NCI-H2029 treated with DMSO at 0.1 percent for 48 hours (cell line): ENCODE results near the gene ARID1B.

ENCODE experiments used
- DNase-seq: peaks from one replicate; lab custom pipeline; 2025; lab: John Stamatoyannopoulos, UW

Gene ARID1B

GRCh38 chr6:157213426-157213825 lies 436.2 kb downstream of the ARID1B start:
- no peak for DNase-seq

- DNase-seq = no peak
These were observed 436.9 kb downstream of the ARID1B start for GRCh38 chr6:157213907-157214565.

- DNase-seq = no peak
These were observed 438.5 kb downstream of the ARID1B start for GRCh38 chr6:157215717-157216116.

DNA sequence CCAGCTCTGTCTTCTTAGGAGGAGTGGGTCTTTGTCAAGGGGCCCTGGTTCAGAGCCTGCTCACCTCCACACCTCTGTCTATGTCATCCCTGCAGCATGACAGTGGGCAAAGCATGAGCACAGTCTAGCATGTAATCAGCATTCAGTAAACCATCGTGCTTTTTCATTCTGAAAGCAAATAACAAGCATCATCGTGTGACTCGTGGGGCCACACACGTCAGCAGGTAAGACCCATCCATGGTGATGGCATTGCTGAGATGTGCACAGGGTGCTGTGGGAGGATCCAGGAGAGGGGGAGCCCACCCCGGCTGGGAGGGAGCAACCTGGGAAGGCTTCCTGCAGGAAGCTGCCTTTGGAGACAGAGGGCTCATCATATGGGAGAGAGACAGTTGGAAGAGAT lies 439.4 kb downstream of the ARID1B start:
- DNase-seq = no peak

DNA sequence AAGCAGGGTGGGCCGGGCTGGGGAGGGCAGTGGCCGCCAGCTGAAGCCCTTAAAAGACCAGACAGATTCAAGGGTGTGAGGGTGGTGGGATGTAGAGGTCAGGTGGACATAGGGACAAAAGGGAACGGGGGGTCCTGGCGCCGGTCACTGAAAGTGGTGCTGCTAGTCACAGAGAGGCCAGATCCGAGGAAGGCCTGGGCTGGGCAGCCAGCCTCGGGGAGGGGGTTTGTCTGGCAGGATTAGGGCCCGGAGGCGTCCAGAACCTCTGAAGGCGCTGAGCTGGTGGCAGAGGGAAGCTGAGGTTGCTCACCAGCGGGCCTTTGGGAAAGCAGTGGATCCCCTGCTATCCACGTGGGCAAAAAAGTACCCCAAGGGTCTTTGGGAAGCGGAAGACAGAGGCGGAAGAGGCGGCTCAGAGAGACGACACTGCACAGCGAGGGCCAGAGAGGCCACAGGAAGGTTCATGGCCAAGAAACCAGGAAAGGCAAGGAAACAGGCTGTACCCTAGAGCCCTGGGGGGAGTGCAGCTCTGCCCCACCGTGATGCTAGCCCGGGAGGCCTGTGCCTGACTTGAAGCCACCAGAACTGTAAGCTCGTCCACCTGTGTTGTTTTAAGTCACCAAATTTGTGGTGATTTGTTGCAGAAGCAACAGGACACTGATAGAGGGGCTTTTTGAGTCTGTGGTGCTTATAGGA lies 440.2 kb downstream of the ARID1B start:
- DNase-seq = no peak

- no peak for DNase-seq
These were observed 440.8 kb downstream of the ARID1B start for GRCh38 chr6:157217894-157218370.

DNA sequence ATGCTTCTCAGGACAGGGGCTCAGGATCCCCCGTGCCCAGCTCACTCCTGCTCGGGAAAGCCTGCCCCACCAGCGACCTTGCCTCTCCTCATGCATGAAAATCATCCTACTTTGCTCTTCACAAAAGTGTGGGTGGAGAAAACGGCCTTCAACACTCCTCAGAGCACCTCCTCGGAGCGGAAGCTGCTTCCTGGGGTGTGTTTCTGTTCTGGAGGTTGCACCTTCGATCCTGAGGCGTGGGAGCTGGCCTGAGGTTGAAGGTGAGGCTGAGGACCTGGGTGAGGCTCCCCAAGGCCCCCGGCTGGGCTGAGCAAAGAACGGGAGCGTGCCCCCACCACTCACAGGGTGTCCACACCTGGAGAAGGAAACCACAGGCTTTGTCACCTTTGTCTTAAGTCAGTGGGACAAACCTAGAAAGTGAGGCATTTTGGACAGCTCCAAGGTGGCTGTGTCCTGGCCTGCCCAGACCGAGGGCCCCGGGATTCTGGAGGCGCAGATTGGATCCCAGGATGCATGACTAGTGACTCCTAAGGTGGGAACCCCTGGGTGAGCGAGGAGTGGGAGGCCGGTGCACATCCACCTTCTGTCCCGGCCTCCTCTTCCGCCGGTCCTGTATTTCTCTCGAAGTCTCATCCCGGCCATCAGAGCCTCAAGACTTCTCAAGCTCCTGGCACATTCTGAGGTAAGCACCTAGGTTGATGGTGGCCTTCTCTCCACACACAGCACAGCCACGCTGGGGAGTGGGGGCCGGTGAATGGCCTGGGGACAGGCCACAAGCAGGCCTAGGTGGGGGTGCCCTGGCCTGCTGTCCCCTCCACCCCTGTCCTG lies 441.4 kb downstream of the ARID1B start:
- DNase-seq = no peak

DNA sequence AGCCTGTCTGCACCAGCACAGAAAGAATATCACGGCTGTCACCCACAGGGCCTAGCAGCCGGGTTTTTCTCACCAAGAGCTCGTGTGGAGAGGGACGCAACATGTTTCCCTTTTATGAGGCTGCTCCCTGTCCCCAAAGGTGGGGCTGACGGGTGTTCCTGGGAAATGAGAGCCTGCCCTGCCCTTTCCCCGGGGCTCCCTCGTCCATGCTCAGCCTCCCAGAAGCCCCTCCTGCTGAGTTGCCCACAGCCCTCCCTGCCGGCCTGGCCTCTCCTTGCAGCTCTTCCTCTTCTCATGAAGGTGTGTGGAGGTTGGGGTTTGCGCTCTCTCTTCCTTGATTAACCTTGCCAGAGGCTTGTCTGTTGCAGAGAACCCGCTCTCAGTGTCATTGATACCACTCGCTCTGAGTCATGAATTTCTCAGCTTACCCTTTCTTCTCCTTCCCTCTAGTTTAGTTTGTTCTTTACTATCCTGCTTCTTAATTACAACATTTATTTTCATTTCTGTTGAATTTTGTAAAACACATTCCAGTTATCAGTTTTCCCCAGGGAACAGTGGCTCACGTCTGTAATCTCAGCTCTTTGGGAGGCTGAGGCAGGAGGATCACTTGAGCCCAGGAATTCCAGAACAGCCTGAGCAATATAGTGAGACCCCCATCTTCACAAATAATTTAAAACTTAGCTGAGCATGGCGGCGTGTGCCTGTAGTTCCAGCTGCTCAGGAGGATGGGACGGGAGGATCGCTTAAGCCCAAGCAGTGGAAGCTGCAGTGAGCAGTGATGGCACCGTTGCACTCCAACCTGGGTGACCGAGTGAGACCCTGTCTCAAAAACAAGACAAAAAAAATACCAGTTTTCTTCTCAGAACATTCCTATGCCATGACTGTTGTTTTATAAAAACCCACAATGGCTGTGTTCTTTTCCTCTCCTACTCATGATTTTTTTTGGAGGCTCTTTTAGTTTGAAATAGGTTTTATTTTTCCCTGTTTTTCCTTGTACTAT lies 442.3 kb downstream of the ARID1B start:
- no peak for DNase-seq

- DNase-seq = no peak
These were observed 443.3 kb downstream of the ARID1B start for GRCh38 chr6:157220485-157220884.

- peak; percentile 86 for DNase-seq
These were observed 444.1 kb downstream of the ARID1B start for GRCh38 chr6:157221049-157221816.

GRCh38 chr6:157221817-157222175 lies 444.6 kb downstream of the ARID1B start:
- no peak for DNase-seq

DNA sequence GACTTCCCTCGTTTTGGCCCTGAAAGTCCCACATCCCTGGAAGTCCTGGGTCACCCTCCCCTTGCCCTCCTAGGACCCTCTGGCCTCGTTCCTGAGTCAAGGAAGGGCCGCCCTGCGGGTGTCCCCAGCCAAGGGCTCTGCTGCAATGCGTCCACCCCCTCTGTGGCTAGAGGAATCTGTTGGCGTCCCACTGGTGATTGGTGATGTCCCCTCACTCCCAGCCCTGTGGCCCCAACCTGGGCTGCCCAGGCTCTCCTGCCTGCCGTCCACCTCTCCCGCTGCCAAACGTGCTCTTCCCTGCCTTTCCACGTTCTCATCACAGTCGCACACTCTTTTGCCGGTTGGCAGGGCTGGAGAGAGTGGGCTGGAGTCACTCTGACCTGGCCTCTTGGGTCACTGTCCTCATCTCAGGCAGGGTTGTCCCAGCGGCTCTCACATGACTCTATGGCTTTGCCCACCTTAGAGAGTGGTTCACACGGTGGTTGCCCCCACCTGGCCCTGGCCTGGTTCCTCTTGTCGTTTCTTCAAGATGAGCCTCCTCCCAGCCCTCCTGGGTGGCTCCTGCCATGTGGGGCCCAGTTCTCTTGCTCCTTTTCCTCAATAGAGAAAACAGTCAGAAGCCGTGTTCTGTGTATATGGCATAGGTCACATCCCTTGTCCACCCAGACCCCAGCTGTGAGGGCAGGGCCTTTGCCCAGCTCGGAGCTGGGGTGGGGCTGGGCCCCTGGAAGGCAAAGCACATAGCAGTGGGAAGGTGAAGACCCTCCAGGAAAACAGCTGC lies 445.2 kb downstream of the ARID1B start:
- no peak for DNase-seq

- no peak for DNase-seq
These were observed 445.8 kb downstream of the ARID1B start for GRCh38 chr6:157223021-157223430.

DNA sequence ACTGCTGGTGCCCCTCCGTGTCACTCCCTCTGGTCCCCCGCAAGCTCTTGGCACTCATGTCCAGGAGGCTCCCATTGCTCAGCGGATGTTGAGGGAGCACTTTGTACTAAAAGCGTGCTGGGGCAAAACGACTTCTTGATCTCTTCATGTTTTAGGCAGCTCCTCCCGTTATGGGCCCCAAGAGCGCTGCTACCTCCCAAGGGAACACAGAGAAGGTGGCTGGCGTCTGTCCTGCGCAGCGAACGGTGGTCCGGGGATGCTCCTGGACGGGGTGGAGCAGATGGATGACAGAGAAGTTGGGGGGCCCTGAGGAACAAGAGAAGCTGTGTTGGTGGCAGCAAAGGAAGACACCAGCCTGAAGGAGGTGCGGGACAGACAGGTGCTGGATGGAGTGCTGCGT lies 446.3 kb downstream of the ARID1B start:
- DNase-seq = no peak

- DNase-seq = no peak
These were observed 447.2 kb downstream of the ARID1B start for GRCh38 chr6:157224178-157224950.

- no peak for DNase-seq
These were observed 447.9 kb downstream of the ARID1B start for GRCh38 chr6:157224951-157225574.

DNA sequence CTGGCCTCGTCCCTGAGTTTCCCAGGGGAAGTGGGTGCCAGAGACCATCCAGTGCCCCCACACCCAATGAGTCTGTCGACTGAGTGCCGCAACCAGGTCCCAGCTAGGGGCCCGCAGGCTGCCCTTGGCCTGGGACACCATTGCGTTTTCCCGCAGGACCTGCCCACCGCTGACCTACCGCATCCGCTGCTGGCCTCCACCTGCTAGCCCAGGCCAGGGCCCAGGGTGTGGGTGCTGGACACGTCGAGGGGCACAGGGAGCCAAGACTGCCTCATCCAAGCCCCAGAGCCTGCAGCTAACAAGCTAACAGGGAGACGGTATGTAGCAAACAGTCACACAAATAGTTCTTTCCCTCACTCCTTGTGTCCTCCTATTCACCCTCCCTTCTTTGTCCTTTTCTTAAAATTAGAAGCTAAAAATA lies 448.4 kb downstream of the ARID1B start:
- DNase-seq = no peak

DNA sequence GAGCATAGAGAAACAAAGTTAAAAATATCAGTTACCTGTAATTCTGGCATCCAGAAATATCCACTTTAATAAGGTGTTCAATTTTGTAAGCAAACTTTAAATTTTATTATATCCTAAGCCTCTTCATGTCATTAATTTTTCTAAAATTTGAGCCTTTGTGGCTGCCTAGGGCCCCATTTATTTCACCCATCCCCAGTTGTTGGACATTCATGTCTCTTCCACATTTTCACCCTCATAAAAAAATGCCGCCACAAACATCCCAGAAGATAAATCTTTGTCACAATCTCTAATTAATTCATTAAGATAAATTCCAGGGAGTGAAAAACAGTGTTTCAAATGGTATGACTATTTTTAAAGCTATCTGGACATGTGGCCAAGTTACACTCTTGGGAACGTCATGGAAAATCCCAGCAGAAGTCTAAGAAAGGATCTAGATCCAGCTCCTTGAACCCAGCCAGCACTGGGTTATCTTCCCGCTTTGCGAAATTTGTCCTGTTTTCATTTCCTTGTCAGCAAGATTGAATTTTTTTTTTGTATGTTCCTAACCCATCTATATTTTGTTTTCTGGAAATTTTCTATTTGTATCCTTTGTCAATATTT lies 448.9 kb downstream of the ARID1B start:
- no peak for DNase-seq
